Jurkat, Clone E6-1 (cell line): ENCODE data around the gene SPP2.
A peak's percentile ranks its signal among the peaks of the same experiment; 100 is the strongest.

Experiments
- DNase-seq: peaks from one replicate; pipeline ENCODE4 v3.0.0-alpha.2; 2011; ENCODE audit warnings: low read depth, low spot score
- H3K4me3 ChIP-seq: 2 replicates; pipeline ENCODE4 v1.5.1; 2011; ENCODE audit warnings: mild to moderate bottlenecking, low read length, control low read depth, moderate library complexity

SPP2 gene

GRCh38 chr2:234033174-234033573 lies 17.3 kb upstream of the SPP2 start:
- DNase-seq, result no peak
- no peak overlapping the region for H3K4me3 ChIP-seq

GRCh38 chr2:234033885-234034284 lies 16.6 kb upstream of the SPP2 start:
- H3K4me3 ChIP-seq, result no peak overlapping the region
- DNase-seq, result no peak

- no peak for DNase-seq
- no peak overlapping the region for H3K4me3 ChIP-seq
Observed at GRCh38 chr2:234038076-234038802, 12.3 kb upstream of the SPP2 start.

GRCh38 chr2:234044157-234044556 lies 6.3 kb upstream of the SPP2 start:
- DNase-seq, result no peak
- no peak overlapping the region for H3K4me3 ChIP-seq

GRCh38 chr2:234046521-234046920 lies 4.0 kb upstream of the SPP2 start:
- no peak for DNase-seq
- H3K4me3 ChIP-seq, result no peak overlapping the region

- H3K4me3 ChIP-seq, result no peak overlapping the region
- no peak for DNase-seq
Observed at GRCh38 chr2:234047361-234047760, 3.1 kb upstream of the SPP2 start.

- no peak overlapping the region for H3K4me3 ChIP-seq
- no peak for DNase-seq
Observed at GRCh38 chr2:234048049-234048448, 2.5 kb upstream of the SPP2 start.

- no peak overlapping the region for H3K4me3 ChIP-seq
- DNase-seq, result no peak
Observed at GRCh38 chr2:234051374-234052070, 1.0 kb downstream of the SPP2 start.

- H3K4me3 ChIP-seq, result no peak overlapping the region
- DNase-seq, result no peak
Observed at GRCh38 chr2:234058881-234059280, 8.4 kb downstream of the SPP2 start.

- no peak overlapping the region for H3K4me3 ChIP-seq
- DNase-seq, result no peak
Observed at GRCh38 chr2:234060236-234060635, 9.7 kb downstream of the SPP2 start.

GRCh38 chr2:234061624-234062257 lies 11.2 kb downstream of the SPP2 start:
- no peak for DNase-seq
- no peak overlapping the region for H3K4me3 ChIP-seq

GRCh38 chr2:234066587-234066986 lies 16.1 kb downstream of the SPP2 start:
- H3K4me3 ChIP-seq, result no peak overlapping the region
- no peak for DNase-seq

GRCh38 chr2:234071664-234072063 lies 21.2 kb downstream of the SPP2 start:
- H3K4me3 ChIP-seq, result no peak overlapping the region
- DNase-seq, result peak; percentile 32

- DNase-seq, result no peak
- H3K4me3 ChIP-seq, result no peak overlapping the region
Observed at GRCh38 chr2:234072454-234072853, 22.0 kb downstream of the SPP2 start.

GRCh38 chr2:234074751-234075517 lies 24.4 kb downstream of the SPP2 start:
- DNase-seq, result no peak
- no peak overlapping the region for H3K4me3 ChIP-seq

- no peak overlapping the region for H3K4me3 ChIP-seq
- DNase-seq, result no peak
Observed at GRCh38 chr2:234075518-234075915, 25.0 kb downstream of the SPP2 start.

GRCh38 chr2:234075947-234076346 lies 25.4 kb downstream of the SPP2 start:
- no peak overlapping the region for H3K4me3 ChIP-seq
- no peak for DNase-seq

GRCh38 chr2:234076451-234076850 lies 25.9 kb downstream of the SPP2 start:
- peak; percentile 34 for DNase-seq

GRCh38 chr2:234078129-234078528 lies 27.6 kb downstream of the SPP2 start:
- H3K4me3 ChIP-seq, result no peak overlapping the region
- no peak for DNase-seq

More at GRCh38 chr2:234076451-234076850, 25.9 kb downstream of the SPP2 start:
- H3K4me3 ChIP-seq, result no peak overlapping the region
